Measurements from ENCODE around the gene MORN3.

GRCh38 chr12:121628536-121628935 is 40.9 kb downstream of the MORN3 start:
- TF ChIP-seq POLR2A (IDR thresholded peaks at IDR 0.05) (no peak), POLR2AphosphoS5 (IDR thresholded peaks at IDR 0.05) (no peak), CTCF (IDR thresholded peaks at IDR 0.05) (no peak), EP300 (IDR thresholded peaks at IDR 0.05) (no peak)
